Breast epithelium (tissue), 4 donors: ENCODE measurements around the gene CMTM7. TPM values are rescaled to one million over a fixed set of nuclear protein-coding genes. Genes with fewer than 3 reads are reported as not detected.

Source experiments
- DNase-seq, 2 donors: peaks; one replicate each; pipeline ENCODE4 v3.0.0-alpha.2; 2019; ENCODE audit warnings: low spot score in 2 of 2
- H3K27ac ChIP-seq, 2 donors: fragments of 200-600 bp; sonication (generic) in 1 of 2; one replicate each; pipeline ENCODE4 v1.5.1; 2016 to 2019; ENCODE audit warnings: mild to moderate bottlenecking in 1 of 2
- H3K27me3 ChIP-seq, 2 donors: fragments of 200-600 bp; sonication (generic) in 1 of 2; one replicate each; pipeline versions ENCODE4 v1.5.1 to v1.6.0; 2017 to 2019; ENCODE audit warnings: control low read depth in 1 of 2, mild to moderate bottlenecking in 1 of 2
- H3K36me3 ChIP-seq: fragments of 200-600 bp; one replicate; pipeline ENCODE4 v1.5.1; 2019
- H3K4me1 ChIP-seq, 2 donors: fragments of 200-600 bp; sonication (generic); one replicate each; pipeline ENCODE4 v1.5.1; 2016 to 2019; ENCODE audit warnings: control low read depth in 1 of 2
- H3K4me3 ChIP-seq, 3 donors: fragments of 200-600 bp; sonication (generic); 1 replicate in 2 of 3; 2 replicates in 1 of 3; pipeline ENCODE4 v1.5.1; 2016 to 2019; ENCODE audit warnings: mild to moderate bottlenecking in 3 of 3, moderate library complexity in 2 of 3
- H3K9me3 ChIP-seq, 2 donors: fragments of 200-600 bp; sonication (generic) in 1 of 2; one replicate each; pipeline ENCODE4 v1.5.1; 2016 to 2019; ENCODE audit warnings: control low read depth in 1 of 2
- CTCF ChIP-seq, 3 donors: fragments of 450-650 bp; IDR thresholded peaks; one replicate each; pipeline ENCODE4 v1.5.1; 2016 to 2017; ENCODE audit warnings: antibody characterized with exemption in 3 of 3, mild to moderate bottlenecking in 3 of 3, moderate library complexity in 3 of 3
- POLR2A ChIP-seq: fragments of 450-650 bp; IDR thresholded peaks from one replicate; pipeline ENCODE4 v1.6.1; 2016; ENCODE audit warnings: antibody characterized with exemption, mild to moderate bottlenecking, moderate library complexity
- POLR2AphosphoS5 ChIP-seq, 3 donors: sonication (generic); formaldehyde crosslinking; IDR thresholded peaks; one replicate each; pipeline ENCODE4 v1.6.1; 2017; ENCODE audit warnings: antibody characterized with exemption in 3 of 3
- intact Hi-C: fragments of 100-400 bp; cut with DNase I; formaldehyde crosslinking; loops from one replicate; pipeline ENCODE4 v1.15.1; 2023; ENCODE audit warnings: low total_unique reads
- total RNA-seq, 3 donors: library from RNA; depleted of rRNA; stranded (reverse); fragments of >200 nt; gene quantifications; one replicate each; pipeline ENCODE4 v1.1.0, GENCODE V29; 2016

The CMTM7 gene
- total RNA-seq, 3 donors from 2014 or later: 16.8 to 111 (median 58.0) TPM

GRCh38 chr3:32495609-32496008, 104.0 kb downstream of the CMTM7 start:
- H3K27ac ChIP-seq: peak overlapping the region in 1 of 2 donors; percentile 1
- intact Hi-C loops: no loop called here
- H3K4me1 ChIP-seq: peaks cover 0 to 11% of the 10 kb centered on the region in 2 donors
- DNase-seq: no peak
- H3K4me3 ChIP-seq: no peak overlapping the region
- no peaks in the 10 kb centered on the region for H3K27me3 ChIP-seq
- no peak for TF ChIP-seq POLR2AphosphoS5 (IDR thresholded peaks at IDR 0.05)
- no peak for TF ChIP-seq POLR2A
- no peak for TF ChIP-seq CTCF (IDR thresholded peaks at IDR 0.05)
- no peaks in the 10 kb centered on the region for H3K9me3 ChIP-seq
- H3K36me3 ChIP-seq: no peaks in the 10 kb centered on the region

GRCh38 chr3:32498252-32498651, 106.6 kb downstream of the CMTM7 start:
- Histone ChIP-seq H3K9me3 (no peaks in the 10 kb centered on the region), H3K4me1 (peaks cover 0 to 11% of the 10 kb centered on the region in 2 donors), H3K27ac (no peak overlapping the region), H3K36me3 (no peaks in the 10 kb centered on the region), H3K27me3 (no peaks in the 10 kb centered on the region), H3K4me3 (no peak overlapping the region)
- TF ChIP-seq CTCF (IDR thresholded peaks at IDR 0.05) (no peak), POLR2AphosphoS5 (IDR thresholded peaks at IDR 0.05) (no peak), POLR2A (no peak)
- intact Hi-C loops: no loop called here
- DNase-seq: no peak

GRCh38 chr3:32498992-32499391, 107.3 kb downstream of the CMTM7 start:
- Histone ChIP-seq H3K9me3 (no peaks in the 10 kb centered on the region), H3K27ac (no peak overlapping the region), H3K36me3 (no peaks in the 10 kb centered on the region), H3K4me1 (peaks cover 0 to 5% of the 10 kb centered on the region in 2 donors), H3K27me3 (no peaks in the 10 kb centered on the region), H3K4me3 (no peak overlapping the region)
- TF ChIP-seq CTCF (IDR thresholded peaks at IDR 0.05): no peak
- no peak for TF ChIP-seq POLR2AphosphoS5 (IDR thresholded peaks at IDR 0.05)
- no peak for TF ChIP-seq POLR2A
- intact Hi-C loops: no loop called here
- DNase-seq: no peak

- TF ChIP-seq POLR2A: no peak
- TF ChIP-seq CTCF (IDR thresholded peaks at IDR 0.05): no peak
- TF ChIP-seq POLR2AphosphoS5 (IDR thresholded peaks at IDR 0.05): no peak
- DNase-seq: no peak
- Histone ChIP-seq H3K36me3 (no peaks in the 10 kb centered on the region), H3K4me1 (no peaks in the 10 kb centered on the region), H3K27me3 (no peaks in the 10 kb centered on the region), H3K9me3 (no peaks in the 10 kb centered on the region), H3K27ac (no peak overlapping the region), H3K4me3 (no peak overlapping the region)
- intact Hi-C loops: no loop called here
Measured at GRCh38 chr3:32499585-32499984, 107.9 kb downstream of the CMTM7 start.

- Histone ChIP-seq H3K27ac (peak overlapping the region in 1 of 2 donors; percentile 2), H3K9me3 (no peaks in the 10 kb centered on the region), H3K36me3 (no peaks in the 10 kb centered on the region), H3K27me3 (no peaks in the 10 kb centered on the region), H3K4me3 (no peak overlapping the region), H3K4me1 (no peaks in the 10 kb centered on the region)
- intact Hi-C loops: no loop called here
- no peak for DNase-seq
- TF ChIP-seq POLR2A (no peak), CTCF (IDR thresholded peaks at IDR 0.05) (no peak), POLR2AphosphoS5 (IDR thresholded peaks at IDR 0.05) (no peak)
Measured at GRCh38 chr3:32500231-32500630, 108.6 kb downstream of the CMTM7 start.
